T-helper 17 cell (primary cell): ENCODE results near the gene PTPRG. TPM values are rescaled to one million over a fixed set of nuclear protein-coding genes. Genes with fewer than 3 reads are reported as not detected.

Source experiments
- ATAC-seq: fragments of 150-1000 bp; cut with Tn5 transposase; 2 replicates; pipeline ENCODE4 v1.10.0; 2021; ENCODE audit warnings: mild to moderate bottlenecking, moderate library complexity
- DNase-seq, 3 donors: peaks; one replicate each; pipeline versions ENCODE4 v3.0.0 to v3.0.0-alpha.2; 2020 to 2021
- H3K9me3 ChIP-seq: one replicate; pipeline ENCODE4 v1.7.0; 2013; ENCODE audit warnings: low read length, mild to moderate bottlenecking; ENCODE audit not compliant: control insufficient read depth, poor library complexity, severe bottlenecking
- H3K27ac Mint-ChIP-seq: one replicate; pipeline ENCODE4 v1.8.0; 2022; ENCODE audit warnings: mild to moderate bottlenecking, moderate library complexity, mixed read lengths
- H3K27me3 Mint-ChIP-seq: one replicate; pipeline ENCODE4 v1.8.0; 2022; ENCODE audit warnings: mixed read lengths
- H3K36me3 Mint-ChIP-seq: one replicate; pipeline ENCODE4 v1.8.0; 2022; ENCODE audit warnings: low read depth, mixed read lengths
- H3K4me1 Mint-ChIP-seq: one replicate; pipeline ENCODE4 v1.8.0; 2022; ENCODE audit warnings: mild to moderate bottlenecking, mixed read lengths
- H3K4me3 Mint-ChIP-seq: one replicate; pipeline ENCODE4 v1.8.0; 2022; ENCODE audit warnings: mild to moderate bottlenecking, moderate library complexity, mixed read lengths
- total RNA-seq, 4 donors: library from RNA in 2 of 4; stranded (reverse) in 2 of 4; gene quantifications; one replicate each; pipeline ENCODE4 v1.2.3 and lab custom pipeline; 2022 to 2026

Gene PTPRG
- total RNA-seq, result under 1 TPM in 1 of 2 donors, not detected in 1; 0.02 TPM
- total RNA-seq (lab: John Stamatoyannopoulos, UW), result 0.08 to 0.46 reads per million in 2 donors

DNA sequence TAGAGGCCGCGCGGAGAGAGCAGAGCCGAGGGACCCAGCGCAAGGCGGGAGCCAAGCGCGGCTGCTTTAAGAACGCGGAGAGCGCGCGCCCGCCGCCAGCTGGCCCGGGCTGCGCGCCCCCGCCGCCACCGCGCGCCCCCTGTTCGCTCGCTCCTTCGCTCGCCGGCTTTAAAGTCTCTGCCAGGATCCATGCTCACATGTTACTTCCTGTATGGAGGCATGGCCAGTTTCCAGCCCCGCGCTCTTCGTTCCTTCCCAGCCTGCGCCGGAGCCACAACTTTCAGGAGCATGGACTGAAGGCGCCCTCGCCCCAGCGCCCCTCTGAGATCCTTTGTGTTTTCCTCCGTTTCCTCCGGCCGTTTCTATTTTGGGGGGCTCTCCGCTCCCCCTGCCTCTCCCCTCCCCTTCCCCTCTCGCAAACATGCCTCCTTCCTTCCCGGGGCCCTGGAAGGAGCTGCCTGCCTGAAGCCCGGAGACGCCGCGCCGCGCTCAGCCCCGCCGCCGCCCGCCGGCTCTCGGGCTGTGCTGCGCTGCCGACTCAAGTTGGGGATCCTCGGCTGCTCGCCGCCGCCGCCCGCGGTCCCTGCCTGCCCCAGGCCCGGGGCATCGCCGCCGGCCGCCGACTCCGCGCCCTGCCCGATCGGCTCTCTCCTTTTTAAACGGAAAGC, at the start of gene PTPRG:
Gene PTPRG, plus strand, starts transcription at position 198 of the 668 bp plus-strand sequence. CDS start 717 bp downstream, outside the sequence.
- H3K4me1 Mint-ChIP-seq, result peaks cover 3% of the 10 kb centered on the region
- H3K9me3 ChIP-seq, result peaks cover 3% of the 10 kb centered on the region
- DNase-seq (no peak), ATAC-seq (no peak)
- H3K27me3 Mint-ChIP-seq, result peaks cover 62% of the 10 kb centered on the region
- H3K27ac Mint-ChIP-seq, result no peak within 1 kb of the TSS
- H3K36me3 Mint-ChIP-seq, result no peaks in the 10 kb centered on the region
- peak within 1 kb of the TSS; percentile 82 for H3K4me3 Mint-ChIP-seq

DNA sequence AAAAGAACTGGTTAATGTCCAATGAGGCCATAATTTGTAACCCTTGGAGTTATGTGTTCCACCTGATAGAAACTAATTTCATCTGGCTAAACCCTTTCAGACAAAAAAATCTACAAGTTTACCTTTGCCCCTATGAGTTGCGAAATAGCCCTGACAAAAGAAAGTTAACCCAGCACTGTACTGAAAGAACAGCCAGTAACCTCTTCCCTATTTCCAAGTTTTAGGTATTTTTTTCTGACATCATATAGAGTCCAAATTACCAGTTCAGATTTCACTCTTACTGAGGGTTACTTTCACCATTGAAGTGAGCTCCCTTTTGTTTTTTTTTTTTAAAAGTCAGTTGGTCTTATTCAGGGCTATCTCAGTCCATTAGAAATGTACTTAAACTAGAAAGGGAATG, 42.8 kb upstream of the PTPRG start:
- Mint-ChIP-seq H3K36me3 (no peaks in the 10 kb centered on the region), H3K27ac (no peak overlapping the region), H3K4me3 (no peak overlapping the region), H3K4me1 (no peaks in the 10 kb centered on the region), H3K27me3 (no peaks in the 10 kb centered on the region)
- DNase-seq, result no peak
- H3K9me3 ChIP-seq, result no peaks in the 10 kb centered on the region
- ATAC-seq, result no peak

DNA sequence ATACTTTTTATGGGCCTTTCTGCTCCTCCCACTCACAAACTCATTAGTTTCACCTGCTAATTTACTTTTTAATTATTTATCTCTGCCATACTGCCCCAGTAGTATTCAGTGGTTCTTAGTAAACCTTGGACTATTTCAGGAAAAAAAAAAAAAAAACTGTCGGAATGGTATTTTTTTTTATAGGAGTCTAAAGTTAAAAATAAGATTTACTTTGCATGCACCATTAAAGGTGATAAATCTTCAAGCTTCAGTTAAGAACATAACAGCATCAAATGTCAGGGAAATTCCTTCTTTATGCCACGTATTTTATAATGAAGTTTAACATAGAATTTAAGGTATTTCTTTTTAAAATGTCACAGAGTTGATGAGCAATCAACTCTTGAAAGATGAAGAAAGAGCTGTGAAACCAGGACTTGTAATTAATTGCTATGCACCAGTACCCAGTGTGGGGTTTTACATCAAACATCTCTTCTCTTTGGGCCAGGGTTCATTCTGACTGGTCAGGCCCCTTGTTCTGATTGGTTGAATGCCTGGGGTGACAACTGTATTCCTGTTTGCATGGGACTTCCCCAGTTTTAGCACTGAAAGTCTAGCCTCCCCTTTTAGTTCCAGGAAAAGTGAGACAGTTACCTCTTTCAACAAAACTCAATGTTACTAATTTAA, 40.3 kb upstream of the PTPRG start:
- Mint-ChIP-seq H3K27ac (no peak overlapping the region), H3K4me1 (no peaks in the 10 kb centered on the region), H3K27me3 (no peaks in the 10 kb centered on the region), H3K36me3 (no peaks in the 10 kb centered on the region), H3K4me3 (no peak overlapping the region)
- H3K9me3 ChIP-seq, result no peaks in the 10 kb centered on the region
- DNase-seq (no peak), ATAC-seq (no peak)

DNA sequence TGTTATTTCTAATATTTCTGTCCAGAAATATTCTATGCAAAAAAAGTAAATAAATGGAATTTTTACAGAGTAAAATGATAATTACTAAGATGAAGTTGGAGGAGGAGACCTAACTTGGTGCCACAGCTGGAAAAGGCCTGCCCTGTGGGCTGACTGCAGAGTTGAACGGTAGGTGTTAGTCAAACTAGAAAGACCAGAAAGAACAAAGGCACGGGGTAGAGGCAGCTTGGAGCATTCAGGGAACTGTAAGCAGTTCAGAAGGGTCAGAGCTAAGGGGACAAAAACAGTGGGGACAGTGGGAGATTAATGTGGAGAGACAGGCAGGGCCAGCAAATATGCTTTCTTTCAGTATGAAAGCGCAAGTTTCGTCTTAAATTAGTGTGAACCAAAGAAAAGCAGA, 39.3 kb upstream of the PTPRG start:
- Mint-ChIP-seq H3K4me3 (no peak overlapping the region), H3K27ac (no peak overlapping the region), H3K36me3 (no peaks in the 10 kb centered on the region), H3K4me1 (no peaks in the 10 kb centered on the region), H3K27me3 (no peaks in the 10 kb centered on the region)
- DNase-seq, result no peak
- no peaks in the 10 kb centered on the region for H3K9me3 ChIP-seq
- no peak for ATAC-seq

DNA sequence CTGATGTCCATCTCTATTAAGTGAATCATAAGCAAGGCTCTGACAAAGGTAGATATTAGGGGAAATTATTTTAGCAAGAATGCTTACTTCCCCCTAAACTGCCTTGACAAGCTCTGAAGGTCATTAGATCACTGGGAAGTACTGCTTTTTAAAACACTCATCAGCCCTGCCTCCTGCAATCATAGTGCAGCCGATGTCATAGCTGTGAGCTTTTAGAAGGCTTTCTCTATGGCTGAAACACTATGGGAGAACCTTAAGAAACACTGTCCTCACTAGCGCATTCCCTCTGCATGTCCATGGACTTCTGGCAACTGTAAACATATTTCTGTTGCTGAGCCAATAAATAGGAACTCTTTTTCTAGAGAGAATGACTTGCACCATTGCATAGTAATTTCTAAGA, 38.7 kb upstream of the PTPRG start:
- Mint-ChIP-seq H3K36me3 (no peaks in the 10 kb centered on the region), H3K27me3 (no peaks in the 10 kb centered on the region), H3K27ac (no peak overlapping the region), H3K4me3 (no peak overlapping the region), H3K4me1 (no peaks in the 10 kb centered on the region)
- no peak for ATAC-seq
- H3K9me3 ChIP-seq, result no peaks in the 10 kb centered on the region
- no peak for DNase-seq

DNA sequence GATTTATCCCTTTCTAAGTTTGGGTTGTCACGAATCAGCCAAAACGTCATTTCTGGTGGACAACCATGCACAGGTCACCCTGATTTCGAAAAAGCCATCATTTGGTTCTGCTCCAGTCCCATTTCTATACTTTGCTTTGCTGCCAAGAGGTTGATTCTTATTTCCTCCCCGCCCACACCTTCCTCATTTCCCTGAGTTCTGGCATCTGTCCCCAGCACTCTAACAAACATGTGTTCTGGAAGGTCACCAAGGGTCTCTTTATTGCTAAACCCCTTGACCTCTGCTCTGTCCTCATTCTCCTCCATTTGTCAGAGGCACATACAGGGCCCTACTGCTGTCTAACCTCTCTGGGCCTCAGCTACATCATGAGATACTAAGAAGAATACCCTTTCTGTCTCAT, 36.4 kb upstream of the PTPRG start:
- Mint-ChIP-seq H3K27me3 (no peaks in the 10 kb centered on the region), H3K4me3 (no peak overlapping the region), H3K36me3 (no peaks in the 10 kb centered on the region), H3K4me1 (no peaks in the 10 kb centered on the region), H3K27ac (no peak overlapping the region)
- DNase-seq, result no peak
- ATAC-seq, result no peak
- no peaks in the 10 kb centered on the region for H3K9me3 ChIP-seq

DNA sequence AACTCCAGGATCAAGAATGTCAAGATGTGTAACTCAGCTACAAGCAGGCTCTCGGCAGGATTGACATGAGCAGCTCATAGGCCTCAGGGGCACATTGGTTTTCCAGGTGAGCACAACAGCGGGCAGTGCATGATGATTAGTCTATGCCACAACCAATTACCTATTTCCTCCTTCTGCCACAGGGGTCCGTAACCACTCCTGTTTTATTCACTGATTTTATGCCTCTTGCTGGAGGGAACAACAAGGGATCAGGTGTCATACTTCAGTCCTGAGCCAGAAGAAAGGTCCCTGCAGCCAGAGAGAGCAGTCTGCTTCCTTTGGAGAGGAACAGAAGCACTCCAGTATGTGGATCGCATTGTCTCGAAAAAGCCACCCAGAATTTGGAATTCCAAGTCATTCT, 35.1 kb upstream of the PTPRG start:
- no peak overlapping the region for H3K4me3 Mint-ChIP-seq
- no peaks in the 10 kb centered on the region for H3K9me3 ChIP-seq
- no peaks in the 10 kb centered on the region for H3K36me3 Mint-ChIP-seq
- no peak overlapping the region for H3K27ac Mint-ChIP-seq
- H3K27me3 Mint-ChIP-seq, result no peaks in the 10 kb centered on the region
- DNase-seq (no peak), ATAC-seq (no peak)
- no peaks in the 10 kb centered on the region for H3K4me1 Mint-ChIP-seq

DNA sequence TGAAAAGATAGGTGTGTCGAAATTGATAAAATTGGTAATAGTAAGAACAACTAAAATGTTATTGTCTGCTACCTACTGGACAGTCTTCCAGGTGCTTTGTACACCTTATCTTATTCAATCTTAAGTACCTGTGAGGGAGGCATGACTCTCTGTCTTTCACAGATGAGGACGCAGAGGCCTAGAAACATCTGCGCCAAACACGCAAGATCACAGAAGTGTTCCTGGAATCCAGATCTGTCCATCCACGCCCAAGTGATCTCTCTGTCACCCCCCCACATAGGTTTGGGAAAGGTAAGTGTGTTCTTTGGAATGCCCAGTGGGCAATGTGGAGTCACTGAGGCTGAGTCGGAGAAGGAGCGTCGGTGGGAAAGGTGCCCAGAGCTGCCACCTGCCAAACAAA, 34.4 kb upstream of the PTPRG start:
- no peaks in the 10 kb centered on the region for H3K36me3 Mint-ChIP-seq
- no peaks in the 10 kb centered on the region for H3K4me1 Mint-ChIP-seq
- no peaks in the 10 kb centered on the region for H3K9me3 ChIP-seq
- no peaks in the 10 kb centered on the region for H3K27me3 Mint-ChIP-seq
- DNase-seq (no peak), ATAC-seq (no peak)
- H3K27ac Mint-ChIP-seq, result no peak overlapping the region
- no peak overlapping the region for H3K4me3 Mint-ChIP-seq

DNA sequence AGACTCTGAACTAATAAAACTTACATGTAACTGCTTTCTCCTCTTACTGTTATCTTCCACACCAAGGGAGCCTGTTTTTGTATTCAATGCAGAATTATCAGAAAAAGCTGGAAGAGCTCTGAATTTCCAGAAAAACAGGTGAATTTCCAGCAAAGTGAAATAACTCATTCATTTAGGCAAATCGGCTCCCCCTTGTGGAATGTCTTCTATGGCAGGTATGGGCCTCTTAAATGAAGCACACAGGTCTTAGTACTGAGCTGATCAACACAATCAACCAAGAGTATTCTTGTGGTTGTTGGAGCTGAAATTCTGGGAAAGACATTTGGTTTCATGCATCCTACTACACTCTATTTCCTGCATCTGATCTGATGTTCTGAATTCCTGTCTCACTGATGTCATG, 31.0 kb upstream of the PTPRG start:
- Mint-ChIP-seq H3K4me3 (no peak overlapping the region), H3K4me1 (no peaks in the 10 kb centered on the region), H3K27ac (no peak overlapping the region), H3K36me3 (no peaks in the 10 kb centered on the region), H3K27me3 (no peaks in the 10 kb centered on the region)
- ATAC-seq (no peak), DNase-seq (no peak)
- no peaks in the 10 kb centered on the region for H3K9me3 ChIP-seq

DNA sequence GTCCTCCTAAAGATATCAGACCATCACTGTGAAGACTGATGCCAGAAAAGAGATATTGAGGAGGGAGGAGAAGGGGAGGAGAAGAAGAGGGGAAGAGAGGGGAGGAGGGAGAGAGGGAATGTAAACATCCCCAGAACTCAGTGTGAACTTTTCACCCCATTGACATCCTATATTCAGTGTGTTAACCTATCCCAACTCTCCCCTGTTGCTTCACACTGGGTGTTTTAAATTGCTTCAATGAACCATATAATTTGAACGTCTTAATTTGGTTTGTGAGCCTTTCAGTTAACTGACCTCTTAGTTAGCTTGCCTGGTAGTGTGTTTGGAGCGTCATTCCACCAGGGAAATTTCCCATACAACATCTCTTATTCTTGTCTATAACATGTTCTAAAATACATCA, 29.8 kb upstream of the PTPRG start:
- H3K36me3 Mint-ChIP-seq, result no peaks in the 10 kb centered on the region
- H3K27me3 Mint-ChIP-seq, result no peaks in the 10 kb centered on the region
- H3K4me1 Mint-ChIP-seq, result no peaks in the 10 kb centered on the region
- H3K9me3 ChIP-seq, result no peaks in the 10 kb centered on the region
- no peak overlapping the region for H3K4me3 Mint-ChIP-seq
- ATAC-seq (no peak), DNase-seq (no peak)
- no peak overlapping the region for H3K27ac Mint-ChIP-seq

DNA sequence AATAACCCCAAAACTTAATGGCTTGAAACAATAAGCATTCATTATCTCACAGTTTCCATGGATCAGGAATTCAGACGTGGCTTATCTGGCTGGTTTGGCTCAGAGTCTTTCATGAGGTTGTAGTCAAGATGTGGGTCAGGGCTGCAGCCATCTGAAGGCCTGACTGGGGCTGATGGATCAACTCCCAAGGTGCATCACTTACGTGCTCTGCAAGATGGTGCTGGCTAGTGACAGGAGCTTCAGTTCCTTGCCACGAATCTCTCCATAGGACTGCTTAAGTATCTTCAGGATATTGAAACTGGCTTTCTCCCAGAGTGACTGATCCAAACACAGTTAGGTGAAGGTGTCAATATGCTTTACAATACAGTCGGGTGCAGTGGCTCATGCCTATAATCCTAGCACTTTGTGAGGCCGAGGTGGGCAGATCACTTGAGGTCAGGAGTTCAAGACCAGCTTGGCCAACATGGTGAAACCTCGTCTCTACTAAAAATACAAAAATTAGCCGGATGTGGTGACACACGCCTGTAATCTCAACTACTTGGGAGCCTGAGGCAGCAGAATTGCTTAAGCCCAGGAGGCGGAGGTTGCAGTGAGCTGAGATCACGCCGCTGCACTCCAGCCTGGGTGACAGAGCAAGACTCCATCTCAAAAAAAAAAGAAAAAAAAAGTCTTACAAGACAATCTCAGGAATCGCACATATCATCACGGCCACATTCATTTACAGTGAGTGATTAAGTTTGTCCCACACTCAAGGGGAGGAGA, 28.5 kb upstream of the PTPRG start:
- Mint-ChIP-seq H3K4me1 (no peaks in the 10 kb centered on the region), H3K36me3 (no peaks in the 10 kb centered on the region), H3K27ac (no peak overlapping the region), H3K4me3 (no peak overlapping the region), H3K27me3 (no peaks in the 10 kb centered on the region)
- no peaks in the 10 kb centered on the region for H3K9me3 ChIP-seq
- ATAC-seq (no peak), DNase-seq (no peak)

DNA sequence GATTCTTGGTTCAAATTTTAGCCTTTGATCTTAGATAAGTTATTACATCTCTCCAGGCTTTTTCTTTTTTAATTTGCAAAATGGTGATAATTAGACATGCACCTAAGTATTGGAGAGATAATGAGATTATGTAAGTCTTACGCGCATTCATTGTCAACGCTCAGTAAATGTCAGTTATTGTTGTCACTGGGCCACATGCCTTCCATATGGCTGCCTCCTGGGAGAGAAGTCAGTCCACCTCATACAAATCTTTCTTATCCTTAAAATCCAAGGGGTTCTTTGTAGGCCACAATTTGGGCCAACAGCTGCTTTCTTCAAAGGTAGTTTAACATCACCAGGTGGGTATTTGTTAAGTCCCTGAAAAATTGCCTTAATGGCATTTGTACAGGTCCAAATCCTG, 25.5 kb upstream of the PTPRG start:
- ATAC-seq (no peak), DNase-seq (no peak)
- H3K27me3 Mint-ChIP-seq, result peaks cover 5% of the 10 kb centered on the region
- no peak overlapping the region for H3K4me3 Mint-ChIP-seq
- H3K36me3 Mint-ChIP-seq, result no peaks in the 10 kb centered on the region
- H3K4me1 Mint-ChIP-seq, result no peaks in the 10 kb centered on the region
- H3K27ac Mint-ChIP-seq, result no peak overlapping the region
- H3K9me3 ChIP-seq, result no peaks in the 10 kb centered on the region

DNA sequence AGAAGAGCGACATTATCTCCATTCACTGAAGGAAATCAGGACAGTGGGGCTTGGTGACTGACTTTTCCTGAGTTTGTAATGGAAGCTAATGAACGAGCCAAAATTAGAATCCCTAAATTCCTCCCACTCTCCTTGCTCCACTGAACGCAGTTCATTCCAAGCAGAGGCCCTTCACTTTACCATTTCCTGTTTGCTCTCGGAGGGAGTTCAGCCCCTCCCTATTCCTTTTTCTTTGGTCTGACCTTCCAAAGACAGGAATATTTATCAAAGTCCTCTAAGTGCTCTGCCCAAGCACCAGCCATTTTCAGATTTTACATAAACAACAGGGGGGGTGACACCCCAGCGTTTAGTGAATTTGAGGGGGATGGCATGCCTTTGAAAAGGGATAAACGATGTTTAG, 24.0 kb upstream of the PTPRG start:
- H3K36me3 Mint-ChIP-seq, result no peaks in the 10 kb centered on the region
- H3K27ac Mint-ChIP-seq, result no peak overlapping the region
- H3K27me3 Mint-ChIP-seq, result peaks cover 5% of the 10 kb centered on the region
- ATAC-seq, result no peak
- no peak for DNase-seq
- H3K4me3 Mint-ChIP-seq, result no peak overlapping the region
- no peaks in the 10 kb centered on the region for H3K4me1 Mint-ChIP-seq
- H3K9me3 ChIP-seq, result no peaks in the 10 kb centered on the region
